ENCODE measurements around the gene REEP6. TPM values are rescaled to one million over a fixed set of nuclear protein-coding genes. Genes with fewer than 3 reads are reported as not detected.

REEP6 gene
- total and polyA plus RNA-seq, 2 experiments from 2014 or later, result 3.0 to 4.3 TPM

- TF ChIP-seq EZH2 (IDR thresholded peaks at IDR 0.05; ENCODE audit: insufficient read depth, poor library complexity, severe bottlenecking) (no peak), EZH2phosphoT487 (IDR thresholded peaks at IDR 0.05; ENCODE audit: insufficient read depth, low read depth) (no peak)
- in situ Hi-C loops (cut with MboI), result no loop called here
Observed at GRCh38 chr19:1460033-1460995, 30.7 kb upstream of the REEP6 start.

GRCh38 chr19:1461862-1462261 lies 29.1 kb upstream of the REEP6 start:
- Histone ChIP-seq H3K79me2 (ENCODE audit: insufficient read depth) (no peaks in the 10 kb centered on the region), H3K4me2 (ENCODE audit: unreplicated experiment) (no peak overlapping the region), H3K9me3 (ENCODE audit: low read depth) (no peaks in the 10 kb centered on the region), H4K20me1 (ENCODE audit: insufficient read depth) (no peaks in the 10 kb centered on the region), H3K9ac (no peak overlapping the region), H3K27me3 (replicated peaks; ENCODE audit: insufficient read depth) (no peaks in the 10 kb centered on the region; the same call in 1 of the 2 replicates), H3K4me1 (ENCODE audit: insufficient read depth) (no peaks in the 10 kb centered on the region), H2AFZ (no peak overlapping the region), H3K27ac (no peak overlapping the region), H3F3A (ENCODE audit: insufficient read depth) (no peaks in the 10 kb centered on the region), H3K4me3 (no peak overlapping the region), H3K36me3 (ENCODE audit: low read depth) (no peaks in the 10 kb centered on the region), H3K9me2 (ENCODE audit: insufficient read depth) (no peaks in the 10 kb centered on the region)
- TF ChIP-seq EZH2phosphoT487 (IDR thresholded peaks at IDR 0.05; ENCODE audit: insufficient read depth, low read depth) (no peak), EZH2 (IDR thresholded peaks at IDR 0.05; ENCODE audit: insufficient read depth, poor library complexity, severe bottlenecking) (no peak)
- no peak for DNase-seq
- 90 to 92% methylated on average over 8 to 24 of the region's 24 CpGs for WGBS, 2 experiments (ENCODE audit: low coverage in 1 of 2, low lambda C conversion rate in 2 of 2, missing lambda C conversion rate in 2 of 2)
- in situ Hi-C loops (cut with MboI), result no loop called here

More at GRCh38 chr19:1460033-1460995, 30.7 kb upstream of the REEP6 start:
- H4K20me1 ChIP-seq (ENCODE audit: insufficient read depth), result no peaks in the 10 kb centered on the region
- WGBS, 2 experiments (ENCODE audit: low coverage in 1 of 2, low lambda C conversion rate in 2 of 2, missing lambda C conversion rate in 2 of 2), result 90 to 92% methylated on average over 33 to 36 of the region's 36 CpGs
- H3F3A ChIP-seq (ENCODE audit: insufficient read depth), result no peaks in the 10 kb centered on the region
- H2AFZ ChIP-seq, result no peak overlapping the region
- H3K9me3 ChIP-seq (ENCODE audit: low read depth), result no peaks in the 10 kb centered on the region
- no peak overlapping the region for H3K4me3 ChIP-seq
- no peaks in the 10 kb centered on the region for H3K4me1 ChIP-seq (ENCODE audit: insufficient read depth)
- H3K36me3 ChIP-seq (ENCODE audit: low read depth), result no peaks in the 10 kb centered on the region
- H3K4me2 ChIP-seq (ENCODE audit: unreplicated experiment), result no peak overlapping the region
- H3K27ac ChIP-seq, result no peak overlapping the region
- no peaks in the 10 kb centered on the region for H3K9me2 ChIP-seq (ENCODE audit: insufficient read depth)
- H3K79me2 ChIP-seq (ENCODE audit: insufficient read depth), result no peaks in the 10 kb centered on the region
- no peak overlapping the region for H3K9ac ChIP-seq
- peaks cover 5% of the 10 kb centered on the region; the same call in 1 of the 2 replicates for H3K27me3 ChIP-seq (replicated peaks; ENCODE audit: insufficient read depth)
- no peak for DNase-seq

- H3K9me2 ChIP-seq (ENCODE audit: insufficient read depth), result no peaks in the 10 kb centered on the region
- no peaks in the 10 kb centered on the region for H3F3A ChIP-seq (ENCODE audit: insufficient read depth)
- no peak overlapping the region for H2AFZ ChIP-seq
- H3K27me3 ChIP-seq (replicated peaks; ENCODE audit: insufficient read depth), result no peaks in the 10 kb centered on the region; the same call in 1 of the 2 replicates
- no peak overlapping the region for H3K4me2 ChIP-seq (ENCODE audit: unreplicated experiment)
- in situ Hi-C loops (cut with MboI), result no loop called here
- H3K9ac ChIP-seq, result no peak overlapping the region
- H3K4me1 ChIP-seq (ENCODE audit: insufficient read depth), result no peaks in the 10 kb centered on the region
- H3K36me3 ChIP-seq (ENCODE audit: low read depth), result no peaks in the 10 kb centered on the region
- 82 to 83% methylated on average over 62 to 69 of the region's 83 CpGs for WGBS, 2 experiments (ENCODE audit: low coverage in 1 of 2, low lambda C conversion rate in 2 of 2, missing lambda C conversion rate in 2 of 2)
- no peak for DNase-seq
- H3K27ac ChIP-seq, result no peak overlapping the region
- no peaks in the 10 kb centered on the region for H3K9me3 ChIP-seq (ENCODE audit: low read depth)
- H3K79me2 ChIP-seq (ENCODE audit: insufficient read depth), result no peaks in the 10 kb centered on the region
- no peak overlapping the region for H3K4me3 ChIP-seq
- TF ChIP-seq EZH2phosphoT487 (IDR thresholded peaks at IDR 0.05; ENCODE audit: insufficient read depth, low read depth), result no peak
- TF ChIP-seq EZH2 (IDR thresholded peaks at IDR 0.05; ENCODE audit: insufficient read depth, poor library complexity, severe bottlenecking), result no peak
- no peaks in the 10 kb centered on the region for H4K20me1 ChIP-seq (ENCODE audit: insufficient read depth)
Observed at GRCh38 chr19:1465191-1466016, 25.6 kb upstream of the REEP6 start.

- no peak for TF ChIP-seq EZH2phosphoT487 (IDR thresholded peaks at IDR 0.05; ENCODE audit: insufficient read depth, low read depth)
- no peak for TF ChIP-seq EZH2 (IDR thresholded peaks at IDR 0.05; ENCODE audit: insufficient read depth, poor library complexity, severe bottlenecking)
- Histone ChIP-seq H3F3A (ENCODE audit: insufficient read depth) (no peaks in the 10 kb centered on the region), H3K79me2 (ENCODE audit: insufficient read depth) (no peaks in the 10 kb centered on the region), H3K4me1 (ENCODE audit: insufficient read depth) (no peaks in the 10 kb centered on the region), H3K4me3 (no peak overlapping the region), H3K36me3 (ENCODE audit: low read depth) (no peaks in the 10 kb centered on the region), H3K9me3 (ENCODE audit: low read depth) (no peaks in the 10 kb centered on the region), H3K4me2 (ENCODE audit: unreplicated experiment) (no peak overlapping the region), H4K20me1 (ENCODE audit: insufficient read depth) (no peaks in the 10 kb centered on the region), H2AFZ (no peak overlapping the region), H3K27ac (no peak overlapping the region), H3K27me3 (replicated peaks; ENCODE audit: insufficient read depth) (no peaks in the 10 kb centered on the region; the same call in 1 of the 2 replicates), H3K9me2 (ENCODE audit: insufficient read depth) (no peaks in the 10 kb centered on the region), H3K9ac (no peak overlapping the region)
- no peak for DNase-seq
- 71 to 73% methylated on average over 37 to 39 of the region's 41 CpGs for WGBS, 2 experiments (ENCODE audit: low coverage in 1 of 2, low lambda C conversion rate in 2 of 2, missing lambda C conversion rate in 2 of 2)
- in situ Hi-C loops (cut with MboI), result no loop called here
Observed at GRCh38 chr19:1466018-1466460, 24.9 kb upstream of the REEP6 start.
